Vagina (tissue), 2 donors: ENCODE data around the gene SCRT2. TPM values are rescaled to one million over a fixed set of nuclear protein-coding genes. Genes with fewer than 3 reads are reported as not detected.
A peak's percentile ranks its signal among the peaks of the same experiment; 100 is the strongest.
"Not testable (repeated sequence)": the region's sequence is repeated elsewhere in the genome, so short reads cannot be mapped to it uniquely, and the experiment has no call there.

Experiments used
- DNase-seq, 2 donors: peaks; one replicate each; pipeline ENCODE4 v3.0.0-alpha.2; 2017; ENCODE audit errors: extremely low spot score in 2 of 2
- H3K27ac ChIP-seq: fragments of 200-600 bp; sonication (generic); one replicate; pipeline ENCODE4 v1.5.1; 2019
- H3K27me3 ChIP-seq: fragments of 200-600 bp; sonication (generic); one replicate; pipeline ENCODE4 v1.5.1; 2019
- H3K36me3 ChIP-seq, 2 donors: fragments of 200-600 bp; sonication (generic); one replicate each; pipeline ENCODE4 v1.5.1; 2017 to 2019
- H3K4me1 ChIP-seq: fragments of 200-600 bp; sonication (generic); one replicate; pipeline ENCODE4 v1.5.1; 2019
- H3K4me3 ChIP-seq, 2 donors: fragments of 200-600 bp; sonication (generic); 1 replicate in 1 of 2; 2 replicates in 1 of 2; pipeline ENCODE4 v1.5.1; 2016 to 2019
- H3K9me3 ChIP-seq: fragments of 200-600 bp; sonication (generic); one replicate; pipeline ENCODE4 v1.5.1; 2019
- CTCF ChIP-seq, 3 experiments: fragments of 450-650 bp in 2 of 3; fragments of 200-600 bp in 1 of 3; sonication (generic) in 1 of 3; IDR thresholded peaks; one replicate each; pipeline ENCODE4 v1.5.1; 2017 to 2019; ENCODE audit warnings: antibody characterized with exemption in 3 of 3, mild to moderate bottlenecking in 2 of 3, moderate library complexity in 2 of 3
- POLR2A ChIP-seq, 2 donors: fragments of 450-650 bp; IDR thresholded peaks; one replicate each; pipeline ENCODE4 v1.6.1; 2017; ENCODE audit warnings: antibody characterized with exemption in 2 of 2, mild to moderate bottlenecking in 2 of 2, moderate library complexity in 2 of 2
- POLR2AphosphoS5 ChIP-seq, 2 donors: sonication (generic); formaldehyde crosslinking; IDR thresholded peaks; one replicate each; pipeline ENCODE4 v1.9.0; 2017; ENCODE audit warnings: antibody characterized with exemption in 2 of 2, mild to moderate bottlenecking in 2 of 2, low read depth in 1 of 2; ENCODE audit not compliant: insufficient read depth in 1 of 2
- intact Hi-C: fragments of 100-400 bp; cut with DNase I; formaldehyde crosslinking; loops from one replicate; pipeline ENCODE4 v1.15.1; 2023
- total RNA-seq: library from RNA; depleted of rRNA; stranded (reverse); fragments of >200 nt; gene quantifications from one replicate; pipeline ENCODE4 v1.2.3, GENCODE V29; 2016

The SCRT2 gene
- total RNA-seq, 1 donor from 2014 or later = not detected

GRCh38 chr20:645318-646106 lies 30.1 kb downstream of the SCRT2 start:
- no peak overlapping the region for H3K4me3 ChIP-seq
- H3K9me3 ChIP-seq = no peaks in the 10 kb centered on the region
- peaks cover 0 to 21% of the 10 kb centered on the region in 2 donors for H3K36me3 ChIP-seq
- intact Hi-C loops = loop anchor here (10.0 kb wide), 1 partner anchor 281 kb away; no protein-coding TSS in a partner anchor
- no peak for DNase-seq
- H3K27ac ChIP-seq = no peak overlapping the region
- no peaks in the 10 kb centered on the region for H3K27me3 ChIP-seq
- TF ChIP-seq POLR2A (IDR thresholded peaks at IDR 0.05) (no peak), POLR2AphosphoS5 (IDR thresholded peaks at IDR 0.05; ENCODE audit: insufficient read depth in 1 of 2, low read depth in 1 of 2) (peak in 1 of 2 donors; percentile 43), CTCF (IDR thresholded peaks at IDR 0.05) (peak; percentile 59 to 85 (median 84))
- peaks cover 7% of the 10 kb centered on the region for H3K4me1 ChIP-seq

- no peak overlapping the region for H3K4me3 ChIP-seq
- no peak for TF ChIP-seq CTCF (IDR thresholded peaks at IDR 0.05)
- no peak for TF ChIP-seq POLR2A (IDR thresholded peaks at IDR 0.05)
- no peak for TF ChIP-seq POLR2AphosphoS5 (IDR thresholded peaks at IDR 0.05; ENCODE audit: insufficient read depth in 1 of 2, low read depth in 1 of 2)
- peaks cover 0 to 21% of the 10 kb centered on the region in 2 donors for H3K36me3 ChIP-seq
- no peaks in the 10 kb centered on the region for H3K9me3 ChIP-seq
- DNase-seq = no peak
- H3K27me3 ChIP-seq = no peaks in the 10 kb centered on the region
- H3K4me1 ChIP-seq = peaks cover 7% of the 10 kb centered on the region
- H3K27ac ChIP-seq = no peak overlapping the region
- intact Hi-C loops = loop anchor here (10.0 kb wide), 1 partner anchor 280 kb away; no protein-coding TSS in a partner anchor
These were observed 30.8 kb downstream of the SCRT2 start for GRCh38 chr20:644692-645317.

GRCh38 chr20:642398-643174 lies 33.0 kb downstream of the SCRT2 start:
- peak overlapping the region; percentile 55 for H3K27ac ChIP-seq
- H3K4me3 ChIP-seq = peak overlapping the region; percentile 30 to 37
- peaks cover 7% of the 10 kb centered on the region for H3K4me1 ChIP-seq
- H3K27me3 ChIP-seq = no peaks in the 10 kb centered on the region
- TF ChIP-seq POLR2AphosphoS5 (IDR thresholded peaks at IDR 0.05; ENCODE audit: insufficient read depth in 1 of 2, low read depth in 1 of 2) (no peak), POLR2A (IDR thresholded peaks at IDR 0.05) (no peak), CTCF (IDR thresholded peaks at IDR 0.05) (no peak)
- DNase-seq = no peak
- H3K36me3 ChIP-seq = peaks cover 0 to 6% of the 10 kb centered on the region in 2 donors
- intact Hi-C loops = loop anchor here (10.0 kb wide), 1 partner anchor 278 kb away; no protein-coding TSS in a partner anchor
- H3K9me3 ChIP-seq = no peaks in the 10 kb centered on the region

- not testable (repeated sequence) for H3K9me3 ChIP-seq, H3K36me3 ChIP-seq, H3K27me3 ChIP-seq, H3K4me1 ChIP-seq, DNase-seq
- Histone ChIP-seq H3K4me3 (peak overlapping the region; percentile 30 to 37), H3K27ac (peak overlapping the region; percentile 55)
- intact Hi-C loops = loop anchor here (10.0 kb wide), 1 partner anchor 277 kb away; no protein-coding TSS in a partner anchor
These were observed 33.6 kb downstream of the SCRT2 start for GRCh38 chr20:642013-642397.

- Histone ChIP-seq H3K9me3 (no peaks in the 10 kb centered on the region), H3K4me1 (peaks cover 7% of the 10 kb centered on the region), H3K36me3 (no peaks in the 10 kb centered on the region), H3K27ac (no peak overlapping the region), H3K4me3 (no peak overlapping the region), H3K27me3 (no peaks in the 10 kb centered on the region)
- intact Hi-C loops = loop anchor here (10.0 kb wide), 1 partner anchor 277 kb away; no protein-coding TSS in a partner anchor
- no peak for TF ChIP-seq CTCF (IDR thresholded peaks at IDR 0.05)
- DNase-seq = no peak
These were observed 34.1 kb downstream of the SCRT2 start for GRCh38 chr20:641516-641875.
